Measurements from ENCODE around the gene SHPK.

- TF ChIP-seq CTCF (IDR thresholded peaks at IDR 0.05) (no peak), POLR2AphosphoS5 (IDR thresholded peaks at IDR 0.05) (no peak), EP300 (IDR thresholded peaks at IDR 0.05) (no peak)
Observed at GRCh38 chr17:3569534-3570137, 66.4 kb downstream of the SHPK start.
